Peyer's patch (tissue), 4 donors: ENCODE measurements around the gene SLC16A5. TPM values are rescaled to one million over a fixed set of nuclear protein-coding genes. Genes with fewer than 3 reads are reported as not detected.

ENCODE experiments used
- DNase-seq, 3 donors: peaks; one replicate each; pipeline ENCODE4 v3.0.0-alpha.2; 2017 to 2019
- H3K27ac ChIP-seq, 4 donors: fragments of 200-600 bp; sonication (generic); one replicate each; pipeline ENCODE4 v1.5.1; 2016 to 2019
- H3K27me3 ChIP-seq, 2 donors: fragments of 200-600 bp; sonication (generic); one replicate each; pipeline ENCODE4 v1.5.1; 2019
- H3K36me3 ChIP-seq, 3 donors: fragments of 200-600 bp; sonication (generic); one replicate each; pipeline ENCODE4 v1.5.1; 2016 to 2019
- H3K4me1 ChIP-seq, 4 donors: fragments of 200-600 bp; sonication (generic); one replicate each; pipeline ENCODE4 v1.5.1; 2016 to 2019
- H3K4me3 ChIP-seq, 4 donors: fragments of 200-600 bp; sonication (generic); 1 replicate in 3 of 4; 2 replicates in 1 of 4; pipeline ENCODE4 v1.5.1; 2016 to 2019; ENCODE audit warnings: mild to moderate bottlenecking in 1 of 4
- H3K9me3 ChIP-seq, 4 donors: fragments of 200-600 bp; sonication (generic); one replicate each; pipeline ENCODE4 v1.5.1; 2016 to 2019; ENCODE audit warnings: mild to moderate bottlenecking in 1 of 4
- POLR2A ChIP-seq, 2 donors: fragments of 450-650 bp; IDR thresholded peaks; one replicate each; pipeline ENCODE4 v1.5.1; 2017; ENCODE audit warnings: antibody characterized with exemption in 2 of 2, mild to moderate bottlenecking in 2 of 2, moderate library complexity in 2 of 2
- total RNA-seq, 4 donors: library from RNA; depleted of rRNA; stranded (reverse); fragments of >200 nt; gene quantifications; one replicate each; pipeline ENCODE4 v1.1.0, GENCODE V29; 2016
- TF ChIP-seq, protein P1 (sequence below), 6 experiments: fragments of 450-650 bp in 4 of 6; fragments of 200-600 bp in 2 of 6; sonication (generic) in 1 of 6; IDR thresholded peaks; one replicate each; pipeline ENCODE4 v1.5.1; 2017 to 2019; ENCODE audit warnings: antibody characterized with exemption in 6 of 6, mild to moderate bottlenecking in 3 of 6, moderate library complexity in 1 of 6

SLC16A5 gene
- total RNA-seq, 4 donors from 2014 or later = 47.9 to 211 (median 147) TPM

GRCh38 chr17:75063201-75063600 is 24.6 kb upstream of the SLC16A5 start:
- Histone ChIP-seq H3K9me3 (no peaks in the 10 kb centered on the region), H3K36me3 (peaks cover 0 to 54% (median 0%) of the 10 kb centered on the region in 3 donors), H3K27ac (no peak overlapping the region), H3K4me3 (no peak overlapping the region), H3K4me1 (peaks cover 0 to 6% (median 0%) of the 10 kb centered on the region in 4 donors), H3K27me3 (no peaks in the 10 kb centered on the region)
- no peak for DNase-seq
- no peak for TF ChIP-seq POLR2A (IDR thresholded peaks at IDR 0.05)
- TF ChIP-seq, protein P1, sequence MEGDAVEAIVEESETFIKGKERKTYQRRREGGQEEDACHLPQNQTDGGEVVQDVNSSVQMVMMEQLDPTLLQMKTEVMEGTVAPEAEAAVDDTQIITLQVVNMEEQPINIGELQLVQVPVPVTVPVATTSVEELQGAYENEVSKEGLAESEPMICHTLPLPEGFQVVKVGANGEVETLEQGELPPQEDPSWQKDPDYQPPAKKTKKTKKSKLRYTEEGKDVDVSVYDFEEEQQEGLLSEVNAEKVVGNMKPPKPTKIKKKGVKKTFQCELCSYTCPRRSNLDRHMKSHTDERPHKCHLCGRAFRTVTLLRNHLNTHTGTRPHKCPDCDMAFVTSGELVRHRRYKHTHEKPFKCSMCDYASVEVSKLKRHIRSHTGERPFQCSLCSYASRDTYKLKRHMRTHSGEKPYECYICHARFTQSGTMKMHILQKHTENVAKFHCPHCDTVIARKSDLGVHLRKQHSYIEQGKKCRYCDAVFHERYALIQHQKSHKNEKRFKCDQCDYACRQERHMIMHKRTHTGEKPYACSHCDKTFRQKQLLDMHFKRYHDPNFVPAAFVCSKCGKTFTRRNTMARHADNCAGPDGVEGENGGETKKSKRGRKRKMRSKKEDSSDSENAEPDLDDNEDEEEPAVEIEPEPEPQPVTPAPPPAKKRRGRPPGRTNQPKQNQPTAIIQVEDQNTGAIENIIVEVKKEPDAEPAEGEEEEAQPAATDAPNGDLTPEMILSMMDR (IDR thresholded peaks at IDR 0.05) = no peak

GRCh38 chr17:75063626-75064025 is 24.1 kb upstream of the SLC16A5 start:
- DNase-seq = no peak
- Histone ChIP-seq H3K36me3 (peaks cover 0 to 54% (median 0%) of the 10 kb centered on the region in 3 donors), H3K4me3 (no peak overlapping the region), H3K4me1 (peaks cover 0 to 6% (median 0%) of the 10 kb centered on the region in 4 donors), H3K9me3 (no peaks in the 10 kb centered on the region), H3K27me3 (no peaks in the 10 kb centered on the region), H3K27ac (no peak overlapping the region)
- TF ChIP-seq, protein P1 (IDR thresholded peaks at IDR 0.05) = no peak
- no peak for TF ChIP-seq POLR2A (IDR thresholded peaks at IDR 0.05)

GRCh38 chr17:75064040-75064439 is 23.7 kb upstream of the SLC16A5 start:
- Histone ChIP-seq H3K27ac (no peak overlapping the region), H3K4me1 (peaks cover 0 to 6% (median 0%) of the 10 kb centered on the region in 4 donors), H3K4me3 (no peak overlapping the region), H3K9me3 (no peaks in the 10 kb centered on the region), H3K36me3 (peaks cover 0 to 54% (median 0%) of the 10 kb centered on the region in 3 donors), H3K27me3 (no peaks in the 10 kb centered on the region)
- DNase-seq = no peak
- TF ChIP-seq POLR2A (IDR thresholded peaks at IDR 0.05) = no peak
- TF ChIP-seq, protein P1 (IDR thresholded peaks at IDR 0.05) = no peak

- Histone ChIP-seq H3K4me1 (peaks cover 0 to 4% (median 0%) of the 10 kb centered on the region in 4 donors), H3K36me3 (peaks cover 0 to 51% (median 0%) of the 10 kb centered on the region in 3 donors), H3K9me3 (no peaks in the 10 kb centered on the region), H3K27ac (no peak overlapping the region), H3K27me3 (no peaks in the 10 kb centered on the region), H3K4me3 (no peak overlapping the region)
- no peak for DNase-seq
- no peak for TF ChIP-seq POLR2A (IDR thresholded peaks at IDR 0.05)
- TF ChIP-seq, protein P1 (IDR thresholded peaks at IDR 0.05) = no peak
Measured at GRCh38 chr17:75064460-75064859, 23.3 kb upstream of the SLC16A5 start.

DNA sequence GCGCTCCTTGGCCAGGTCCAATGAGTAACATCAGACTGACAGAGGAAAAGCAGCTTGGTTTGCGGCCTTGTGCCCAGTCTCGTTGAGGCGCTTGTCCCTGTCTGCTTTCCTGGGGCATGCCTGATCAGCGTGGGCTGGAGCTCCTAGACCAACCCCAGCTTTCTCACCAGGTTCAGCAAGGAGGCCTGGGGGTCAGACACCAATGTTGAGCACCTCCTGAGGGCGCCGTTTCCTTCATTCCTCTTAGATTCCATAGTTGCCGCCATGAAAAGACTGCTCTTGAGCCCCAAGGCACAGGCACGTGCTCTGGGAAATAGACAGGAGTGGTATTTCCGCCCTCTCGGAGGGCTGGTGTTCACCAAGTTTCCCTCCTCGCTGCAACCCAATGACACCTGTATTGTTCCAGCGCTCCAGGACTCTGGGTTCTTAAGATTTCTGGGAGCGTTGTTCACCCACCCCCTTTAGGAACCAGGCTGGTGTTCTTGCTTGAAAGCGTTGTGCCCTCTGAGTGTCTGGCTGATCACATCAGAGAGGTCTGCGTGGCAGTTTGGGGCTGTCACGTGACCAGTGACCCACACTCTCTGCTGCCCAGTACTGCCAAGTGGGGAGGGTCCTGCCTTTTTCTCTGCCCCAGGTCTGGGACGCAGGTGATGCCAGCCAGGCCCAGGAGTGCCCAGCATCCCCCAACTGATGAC is 22.7 kb upstream of the SLC16A5 start:
- Histone ChIP-seq H3K4me1 (no peaks in the 10 kb centered on the region), H3K36me3 (peaks cover 0 to 46% (median 0%) of the 10 kb centered on the region in 3 donors), H3K27me3 (no peaks in the 10 kb centered on the region), H3K4me3 (no peak overlapping the region), H3K27ac (peak overlapping the region in 1 of 4 donors; percentile 27), H3K9me3 (no peaks in the 10 kb centered on the region)
- no peak for DNase-seq
- TF ChIP-seq, protein P1 (IDR thresholded peaks at IDR 0.05) = no peak
- TF ChIP-seq POLR2A (IDR thresholded peaks at IDR 0.05) = no peak
